Chondrocyte (in vitro differentiated cells): ENCODE data around the gene PAK6. TPM values are rescaled to one million over a fixed set of nuclear protein-coding genes. Genes with fewer than 3 reads are reported as not detected.

Source experiments
- DNase-seq: peaks from one replicate; pipeline ENCODE4 v3.0.0; 2021; ENCODE audit warnings: mixed read lengths, low spot score
- H3K27ac Mint-ChIP-seq: one replicate; pipeline ENCODE4 v1.8.0; 2021; ENCODE audit warnings: mild to moderate bottlenecking, moderate library complexity, mixed read lengths; ENCODE audit not compliant: unreplicated experiment
- H3K27me3 Mint-ChIP-seq: 2 replicates; pipeline ENCODE4 v1.8.0; 2021; ENCODE audit warnings: low read depth, mixed read lengths
- H3K36me3 Mint-ChIP-seq: 2 replicates; pipeline ENCODE4 v1.8.0; 2021; ENCODE audit warnings: low read depth, mixed read lengths
- H3K4me1 Mint-ChIP-seq: 2 replicates; pipeline ENCODE4 v1.8.0; 2021; ENCODE audit warnings: low read depth, mild to moderate bottlenecking, mixed read lengths
- H3K4me3 Mint-ChIP-seq: one replicate; pipeline ENCODE4 v1.8.0; 2021; ENCODE audit warnings: mild to moderate bottlenecking, moderate library complexity, mixed read lengths; ENCODE audit not compliant: unreplicated experiment
- H3K9me3 Mint-ChIP-seq: 2 replicates; pipeline ENCODE4 v1.8.0; 2021; ENCODE audit warnings: low read depth, mixed read lengths
- CTCF ChIP-seq: fragments of 200-600 bp; sonication (generic); IDR thresholded peaks from 2 replicates; pipeline ENCODE4 v1.5.0; 2021; ENCODE audit warnings: antibody characterized with exemption, mild to moderate bottlenecking, moderate library complexity
- total RNA-seq: library from RNA; stranded (reverse); gene quantifications from 3 replicates; pipeline ENCODE4 v1.2.1, GENCODE V29; 2021

Gene PAK6
- total RNA-seq, 1 donor from 2014 or later, result 0.37 TPM

DNA sequence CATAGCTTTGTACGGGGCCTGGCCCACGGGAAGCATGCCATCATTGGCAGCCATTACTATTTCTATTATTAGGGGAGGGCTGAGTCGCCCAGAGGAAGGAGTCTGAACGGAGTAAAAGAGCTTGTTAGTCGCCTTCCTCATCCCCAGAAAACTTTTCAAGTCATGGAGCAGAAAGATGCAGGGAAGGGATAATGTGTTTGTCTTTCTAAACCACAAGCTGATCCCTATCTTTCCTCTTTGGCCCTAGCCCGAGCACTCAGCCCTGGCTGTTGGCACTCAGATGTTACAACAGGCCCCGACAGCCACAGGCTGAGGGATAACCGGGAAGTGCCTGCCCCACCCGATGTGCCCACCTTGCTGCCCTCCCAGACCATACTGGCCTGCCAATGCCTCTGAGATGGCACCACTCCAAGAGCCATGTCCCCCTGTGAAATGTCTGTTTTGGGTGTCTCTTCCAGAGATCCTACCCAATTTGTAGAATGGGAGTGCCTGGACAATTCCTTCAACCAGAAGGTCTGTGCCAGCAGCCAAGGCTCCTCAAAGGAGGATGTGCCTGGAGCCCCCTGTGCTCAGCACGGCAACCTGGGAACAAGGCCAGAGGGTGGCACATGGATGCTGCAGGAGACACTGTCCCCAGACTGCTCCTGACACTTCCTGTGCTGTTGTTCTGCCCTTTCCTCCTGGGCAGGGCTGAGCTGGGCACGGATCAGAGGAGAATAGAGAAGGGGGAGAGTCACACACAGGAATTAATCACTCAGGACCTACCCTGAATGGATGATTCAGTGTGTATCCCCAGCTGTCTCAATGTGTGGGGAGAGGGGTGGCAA is 10.8 kb downstream of the PAK6 start:
- Mint-ChIP-seq H3K4me3 (no peak overlapping the region), H3K36me3 (no peaks in the 10 kb centered on the region), H3K27ac (no peak overlapping the region), H3K9me3 (no peaks in the 10 kb centered on the region), H3K4me1 (peaks cover 6% of the 10 kb centered on the region), H3K27me3 (peaks cover 7% of the 10 kb centered on the region)
- TF ChIP-seq CTCF, result no peak
- peak; percentile 72 for DNase-seq

GRCh38 chr15:40250304-40250656 is 11.4 kb downstream of the PAK6 start:
- Mint-ChIP-seq H3K4me3 (no peak overlapping the region), H3K27me3 (peaks cover 7% of the 10 kb centered on the region), H3K27ac (no peak overlapping the region), H3K36me3 (no peaks in the 10 kb centered on the region), H3K9me3 (no peaks in the 10 kb centered on the region), H3K4me1 (peaks cover 6% of the 10 kb centered on the region)
- TF ChIP-seq CTCF, result no peak
- DNase-seq, result no peak

GRCh38 chr15:40250771-40251483 is 12.1 kb downstream of the PAK6 start:
- H3K9me3 Mint-ChIP-seq, result no peaks in the 10 kb centered on the region
- H3K4me3 Mint-ChIP-seq, result no peak overlapping the region
- no peaks in the 10 kb centered on the region for H3K36me3 Mint-ChIP-seq
- peaks cover 6% of the 10 kb centered on the region for H3K4me1 Mint-ChIP-seq
- no peak overlapping the region for H3K27ac Mint-ChIP-seq
- no peak for TF ChIP-seq CTCF
- no peak for DNase-seq
- H3K27me3 Mint-ChIP-seq, result peaks cover 7% of the 10 kb centered on the region

DNA sequence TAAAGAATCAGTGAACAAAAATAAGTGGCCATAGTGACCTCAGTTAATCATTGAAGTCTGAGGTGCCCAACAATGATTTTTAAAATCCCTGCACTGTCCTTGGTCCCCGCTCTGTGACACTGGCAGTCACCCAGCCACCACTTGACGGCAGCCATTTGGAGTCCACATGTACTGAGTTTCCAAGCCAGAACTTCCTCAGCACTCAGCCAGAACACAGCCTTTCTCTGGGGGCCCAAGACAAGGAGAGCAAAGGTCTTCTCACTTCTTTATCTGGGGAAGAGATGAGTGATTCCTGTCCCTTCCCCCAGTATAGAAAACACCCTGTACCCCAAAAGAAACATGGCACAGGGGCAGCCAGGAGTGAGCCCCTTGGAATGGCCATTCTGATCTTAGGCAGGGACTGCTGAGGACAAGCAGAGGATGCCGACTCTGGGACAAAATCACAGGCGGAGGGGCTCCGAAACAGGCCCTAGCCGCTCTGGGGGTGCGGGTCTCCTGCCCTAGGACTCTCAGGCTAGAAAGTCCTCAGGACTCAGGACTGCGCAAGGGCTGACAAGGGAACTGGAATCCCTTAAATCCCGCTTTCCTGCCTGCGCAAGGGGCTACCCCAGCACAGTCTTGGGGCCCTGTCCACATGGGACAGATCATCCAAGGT is 12.8 kb downstream of the PAK6 start:
- Mint-ChIP-seq H3K9me3 (no peaks in the 10 kb centered on the region), H3K27me3 (peaks cover 7% of the 10 kb centered on the region), H3K27ac (no peak overlapping the region), H3K4me1 (peaks cover 6% of the 10 kb centered on the region), H3K36me3 (no peaks in the 10 kb centered on the region), H3K4me3 (no peak overlapping the region)
- DNase-seq, result no peak
- TF ChIP-seq CTCF, result no peak

- H3K4me3 Mint-ChIP-seq, result no peak overlapping the region
- H3K27ac Mint-ChIP-seq, result no peak overlapping the region
- TF ChIP-seq CTCF, result no peak
- no peaks in the 10 kb centered on the region for H3K9me3 Mint-ChIP-seq
- peaks cover 6% of the 10 kb centered on the region for H3K4me1 Mint-ChIP-seq
- no peaks in the 10 kb centered on the region for H3K36me3 Mint-ChIP-seq
- DNase-seq, result peak; percentile 82
- peaks cover 7% of the 10 kb centered on the region for H3K27me3 Mint-ChIP-seq
Observed at GRCh38 chr15:40252141-40252437, 13.2 kb downstream of the PAK6 start.
